Neural cell (in vitro differentiated cells): ENCODE data around the gene MALRD1. TPM values are rescaled to one million over a fixed set of nuclear protein-coding genes. Genes with fewer than 3 reads are reported as not detected.

Source experiments
- H2AFZ ChIP-seq: fragments of 200-600, 300-800 bp; sonication (generic), shearing (Covaris generic); 2 replicates; pipeline ENCODE4 v1.6.0; 2014; ENCODE audit warnings: low read depth, mild to moderate bottlenecking, antibody characterized with exemption, low read length, moderate library complexity
- H3F3A ChIP-seq: fragments of 200-600 bp; shearing (Covaris generic); 2 replicates; pipeline ENCODE4 v1.6.1; 2016; ENCODE audit warnings: mild to moderate bottlenecking, moderate library complexity, mixed read lengths, antibody characterized with exemption, low read length; ENCODE audit not compliant: insufficient read depth, poor library complexity, severe bottlenecking
- H3K27ac ChIP-seq: fragments of 200-600, 300-800 bp; sonication (generic), shearing (Covaris generic); 2 replicates; pipeline ENCODE4 v1.5.1; 2014; ENCODE audit warnings: mild to moderate bottlenecking, low read length, moderate library complexity
- H3K27me3 ChIP-seq: fragments of 300-800, 200-600 bp; sonication (generic), shearing (Covaris generic); 2 replicates; pipeline ENCODE4 v1.6.0; 2014; ENCODE audit warnings: mild to moderate bottlenecking, low read depth, low read length, moderate library complexity; ENCODE audit not compliant: insufficient read depth
- H3K36me3 ChIP-seq: fragments of 300-800, 200-600 bp; sonication (generic), shearing (Covaris generic); 2 replicates; pipeline ENCODE4 v1.5.1; 2014; ENCODE audit warnings: mild to moderate bottlenecking, antibody characterized with exemption, low read length, moderate library complexity; ENCODE audit not compliant: insufficient read depth
- H3K4me2 ChIP-seq: fragments of 300-800, 200-600 bp; sonication (generic), shearing (Covaris generic); 2 replicates; pipeline ENCODE4 v1.6.0; 2014; ENCODE audit warnings: mild to moderate bottlenecking, low read length
- H3K4me3 ChIP-seq: fragments of 300-800, 200-600 bp; sonication (generic), shearing (Covaris generic); 2 replicates; pipeline ENCODE4 v1.5.1; 2014; ENCODE audit warnings: mild to moderate bottlenecking, low read length, moderate library complexity
- H3K79me2 ChIP-seq: fragments of 200-600 bp; shearing (Covaris generic); replicated peaks from 2 replicates; pipeline ENCODE4 v1.6.0; 2014; ENCODE audit warnings: mild to moderate bottlenecking, low read length, moderate library complexity; ENCODE audit not compliant: insufficient read depth
- H3K9ac ChIP-seq: fragments of 300-800, 200-600 bp; sonication (generic), shearing (Covaris generic); 2 replicates; pipeline ENCODE4 v1.6.1; 2016; ENCODE audit warnings: mild to moderate bottlenecking, low read length, mixed read lengths
- H3K9me2 ChIP-seq: fragments of 200-600 bp; shearing (Covaris generic); 2 replicates; pipeline ENCODE4 v1.6.1; 2016; ENCODE audit warnings: mild to moderate bottlenecking, low read length, mixed read lengths; ENCODE audit not compliant: insufficient read depth
- H3K9me3 ChIP-seq: fragments of 200-600, 300-800 bp; sonication (generic), shearing (Covaris generic); 2 replicates; pipeline ENCODE4 v1.6.1; 2016; ENCODE audit warnings: mild to moderate bottlenecking, mixed run types, low read length, moderate library complexity, mixed read lengths
- H4K20me1 ChIP-seq: fragments of 200-600 bp; shearing (Covaris generic); 2 replicates; pipeline ENCODE4 v1.6.1; 2016; ENCODE audit warnings: mild to moderate bottlenecking, mixed run types; ENCODE audit not compliant: insufficient read depth
- CTCF ChIP-seq: fragments of 450-650 bp; IDR thresholded peaks from 2 replicates; pipeline ENCODE4 v1.5.1; 2014; ENCODE audit warnings: antibody characterized with exemption, mild to moderate bottlenecking, moderate library complexity; ENCODE audit not compliant: poor library complexity, severe bottlenecking
- EP300 ChIP-seq: fragments of 450-650 bp; conservative IDR thresholded peaks from 2 replicates; pipeline ENCODE4 v1.6.1; 2014; ENCODE audit warnings: antibody characterized with exemption, mild to moderate bottlenecking, moderate library complexity; ENCODE audit not compliant: poor library complexity, severe bottlenecking
- EZH2 ChIP-seq: fragments of 200-600, 300-800 bp; shearing (Covaris generic), sonication (generic); IDR thresholded peaks from 2 replicates; pipeline ENCODE4 v1.6.1; 2014; ENCODE audit warnings: antibody characterized with exemption, low read length, borderline replicate concordance, mild to moderate bottlenecking; ENCODE audit not compliant: insufficient read depth, poor library complexity, severe bottlenecking
- MXI1 ChIP-seq: fragments of 450-650 bp; conservative IDR thresholded peaks from 2 replicates; pipeline ENCODE4 v1.6.1; 2014; ENCODE audit warnings: antibody characterized with exemption, mild to moderate bottlenecking; ENCODE audit not compliant: poor library complexity, severe bottlenecking
- POLR2AphosphoS5 ChIP-seq: IDR thresholded peaks from 2 replicates; pipeline ENCODE4 v1.6.1; 2012
- RAD21 ChIP-seq: fragments of 450-650 bp; conservative IDR thresholded peaks from 2 replicates; pipeline ENCODE4 v1.6.1; 2014; ENCODE audit warnings: antibody characterized with exemption, mild to moderate bottlenecking, moderate library complexity
- REST ChIP-seq: IDR thresholded peaks from 2 replicates; pipeline ENCODE4 v1.6.1; 2012; ENCODE audit warnings: borderline replicate concordance
- SMC3 ChIP-seq: fragments of 450-650 bp; conservative IDR thresholded peaks from 2 replicates; pipeline ENCODE4 v1.6.1; 2014; ENCODE audit warnings: antibody characterized with exemption, mild to moderate bottlenecking, moderate library complexity; ENCODE audit not compliant: poor library complexity
- TAF1 ChIP-seq: IDR thresholded peaks from 2 replicates; pipeline ENCODE4 v1.6.1; 2012; ENCODE audit warnings: low read depth
- polyA plus RNA-seq: library from polyadenylated mRNA; depleted of rRNA; stranded (reverse); fragments of >200 nt; gene quantifications from 2 replicates; pipeline ENCODE4 v1.2.3, GENCODE V29; 2014

MALRD1 gene
- polyA plus RNA-seq, 1 donor from 2014 or later: 0.21 TPM

GRCh38 chr10:19041171-19041570 is 7.4 kb upstream of the MALRD1 start:
- TF ChIP-seq EP300: no peak
- TF ChIP-seq CTCF: no peak
- TF ChIP-seq EZH2: no peak
- no peak for TF ChIP-seq TAF1
- TF ChIP-seq POLR2AphosphoS5: no peak
- no peak for TF ChIP-seq REST
- TF ChIP-seq MXI1: no peak
- no peak for TF ChIP-seq RAD21
- no peak for TF ChIP-seq SMC3
- Histone ChIP-seq H2AFZ (no peak overlapping the region), H4K20me1 (no peaks in the 10 kb centered on the region), H3K4me2 (no peak overlapping the region), H3K9me2 (no peaks in the 10 kb centered on the region), H3K9me3 (no peaks in the 10 kb centered on the region), H3F3A (no peaks in the 10 kb centered on the region), H3K36me3 (no peaks in the 10 kb centered on the region), H3K9ac (no peak overlapping the region), H3K27me3 (no peaks in the 10 kb centered on the region), H3K4me3 (no peak overlapping the region), H3K79me2 (no peaks in the 10 kb centered on the region), H3K27ac (no peak overlapping the region)

- Histone ChIP-seq H3K9ac (no peak overlapping the region), H3K27me3 (no peaks in the 10 kb centered on the region), H3K4me3 (no peak overlapping the region), H3K27ac (no peak overlapping the region), H3K36me3 (no peaks in the 10 kb centered on the region), H4K20me1 (no peaks in the 10 kb centered on the region), H3K79me2 (no peaks in the 10 kb centered on the region), H3K9me2 (no peaks in the 10 kb centered on the region), H3F3A (no peaks in the 10 kb centered on the region), H3K4me2 (no peak overlapping the region), H2AFZ (no peak overlapping the region), H3K9me3 (no peaks in the 10 kb centered on the region)
- no peak for TF ChIP-seq MXI1
- TF ChIP-seq REST: no peak
- TF ChIP-seq CTCF: no peak
- no peak for TF ChIP-seq TAF1
- TF ChIP-seq EZH2: no peak
- no peak for TF ChIP-seq EP300
- no peak for TF ChIP-seq SMC3
- TF ChIP-seq RAD21: no peak
- no peak for TF ChIP-seq POLR2AphosphoS5
Observed at GRCh38 chr10:19043431-19043830, 5.2 kb upstream of the MALRD1 start.
